T-helper 2 cell treated with Interferon-gamma antibody and Interleukin-4, amounts not matched to agents 100 ng/mL and 5 ng/mL, for 36 hours (primary cell): ENCODE measurements around the gene TRIM29. TPM values are rescaled to one million over a fixed set of nuclear protein-coding genes. Genes with fewer than 3 reads are reported as not detected.

Source experiments
- intact Hi-C: fragments of 100-400 bp; cut with micrococcal nuclease; formaldehyde crosslinking; loops from one replicate; pipeline ENCODE4 v1.15.1; 2023
- total RNA-seq: library from RNA; stranded (reverse); gene quantifications from 2 replicates; pipeline ENCODE4 v1.2.3, GENCODE V29; 2022

Gene TRIM29
- total RNA-seq, 1 donor from 2014 or later = not detected

GRCh38 chr11:120102050-120102863 is 35.7 kb downstream of the TRIM29 start:
- intact Hi-C loops = loop anchor here (10.0 kb wide), 1 partner anchor 347 kb away; no protein-coding TSS in a partner anchor

DNA sequence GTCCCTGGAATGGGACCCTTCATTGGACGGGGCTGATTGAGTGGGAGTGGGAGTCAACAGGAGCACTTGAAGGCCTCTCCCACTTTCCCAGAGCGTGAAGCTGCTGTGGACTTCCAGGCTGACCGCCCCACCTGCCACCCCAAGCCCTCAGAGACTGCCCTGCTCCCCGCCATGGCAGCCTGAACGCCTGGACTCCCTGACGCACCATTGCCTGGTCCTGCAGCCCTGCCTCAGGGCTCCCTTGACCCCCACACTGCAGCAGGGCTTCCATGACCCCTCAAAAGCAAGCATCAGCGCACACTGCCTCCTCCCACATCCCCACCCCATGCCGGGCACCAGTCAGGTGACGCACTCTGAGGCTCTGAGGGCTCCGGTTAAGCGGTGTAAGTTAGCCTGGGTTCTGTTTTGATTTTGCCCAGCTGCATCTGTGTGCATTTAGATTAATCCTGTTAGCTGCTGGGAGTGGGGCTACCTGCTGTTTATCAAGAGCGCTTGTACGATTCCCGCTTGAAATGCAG is 39.4 kb downstream of the TRIM29 start:
- intact Hi-C loops = no loop called here

- intact Hi-C loops = no loop called here
Observed at GRCh38 chr11:120097721-120098385, 40.1 kb downstream of the TRIM29 start.

GRCh38 chr11:120096369-120097191 is 41.3 kb downstream of the TRIM29 start:
- intact Hi-C loops = no loop called here

DNA sequence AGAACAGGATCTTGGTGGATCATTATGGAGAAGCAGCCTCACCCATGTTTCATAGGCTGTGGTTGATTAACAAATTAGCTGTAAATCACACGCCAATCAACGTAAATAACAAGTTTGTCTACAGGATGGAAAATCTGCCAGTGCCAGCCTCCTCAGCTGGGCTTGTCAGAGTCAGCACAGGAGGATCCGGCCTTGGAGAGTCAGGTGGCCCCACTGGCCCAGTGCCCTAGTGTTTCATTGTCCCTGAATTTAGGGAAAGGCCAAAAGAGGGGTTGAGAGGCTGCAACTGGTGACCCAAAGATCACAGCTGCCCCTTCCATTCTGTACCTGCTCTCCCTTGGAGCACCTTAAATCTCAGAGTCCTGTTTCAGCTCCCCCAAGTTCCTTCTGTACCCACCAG is 42.4 kb downstream of the TRIM29 start:
- intact Hi-C loops = no loop called here

- intact Hi-C loops = no loop called here
Observed at GRCh38 chr11:120091701-120092100, 46.2 kb downstream of the TRIM29 start.

DNA sequence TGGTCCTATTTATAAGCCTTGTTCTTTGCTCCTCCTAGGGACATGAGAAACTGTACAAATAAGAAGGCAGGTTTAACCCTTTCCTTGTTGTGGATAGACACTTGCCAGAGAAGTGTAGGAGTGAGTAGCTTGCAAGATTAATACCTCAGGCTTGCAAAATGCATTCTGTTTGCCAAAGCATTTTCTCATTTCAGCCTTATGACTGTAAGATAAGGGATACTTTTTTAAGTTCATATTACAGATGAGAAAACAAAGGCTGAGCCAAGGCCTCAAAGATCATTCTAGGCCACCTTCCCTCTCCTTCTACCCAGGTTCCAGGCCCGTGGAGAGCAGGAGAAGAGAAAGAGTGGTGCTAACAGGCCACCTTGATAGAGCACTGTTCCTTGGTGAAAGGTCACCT is 46.8 kb downstream of the TRIM29 start:
- intact Hi-C loops = no loop called here

DNA sequence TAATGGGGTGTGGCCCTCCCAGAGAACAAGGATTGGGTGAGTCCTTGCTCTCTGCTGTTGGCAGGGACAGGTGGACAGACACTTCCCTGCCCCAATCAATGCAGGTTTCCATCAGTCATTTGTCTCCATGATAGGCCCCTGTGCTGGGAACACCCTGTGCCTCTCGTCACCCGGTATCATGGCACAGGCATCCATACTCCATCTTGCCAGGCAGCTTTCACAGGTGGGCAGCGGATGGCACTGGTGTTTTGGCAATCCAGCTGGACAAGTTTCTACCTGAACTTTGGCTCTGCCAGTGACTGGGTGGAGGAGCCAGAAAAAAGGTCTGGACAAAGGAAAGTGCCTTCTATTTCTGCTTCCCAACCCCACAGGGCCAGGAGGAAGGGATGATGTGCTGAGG is 47.5 kb downstream of the TRIM29 start:
- intact Hi-C loops = no loop called here

GRCh38 chr11:120089036-120090001 is 48.6 kb downstream of the TRIM29 start:
- intact Hi-C loops = no loop called here

- intact Hi-C loops = no loop called here
Observed at GRCh38 chr11:120088056-120088455, 49.9 kb downstream of the TRIM29 start.

DNA sequence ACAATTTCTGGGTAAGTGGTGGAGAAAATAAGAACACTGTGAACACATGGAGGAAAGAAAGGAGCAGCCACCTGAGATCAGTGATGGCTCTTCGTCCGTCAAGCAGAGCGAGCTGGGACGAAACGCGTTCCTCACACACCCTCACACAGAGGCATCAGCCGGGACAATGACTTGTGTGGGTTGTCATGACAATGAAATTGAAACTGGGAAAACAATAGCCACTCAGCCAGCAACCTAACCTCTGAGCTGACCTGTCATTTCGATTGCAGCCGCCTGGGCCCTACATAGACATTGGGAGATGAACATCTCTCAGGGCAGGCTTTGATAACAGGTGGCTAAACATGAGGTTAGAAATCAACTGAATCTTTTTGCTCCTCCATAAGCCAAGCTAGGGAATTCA is 51.3 kb downstream of the TRIM29 start:
- intact Hi-C loops = no loop called here

DNA sequence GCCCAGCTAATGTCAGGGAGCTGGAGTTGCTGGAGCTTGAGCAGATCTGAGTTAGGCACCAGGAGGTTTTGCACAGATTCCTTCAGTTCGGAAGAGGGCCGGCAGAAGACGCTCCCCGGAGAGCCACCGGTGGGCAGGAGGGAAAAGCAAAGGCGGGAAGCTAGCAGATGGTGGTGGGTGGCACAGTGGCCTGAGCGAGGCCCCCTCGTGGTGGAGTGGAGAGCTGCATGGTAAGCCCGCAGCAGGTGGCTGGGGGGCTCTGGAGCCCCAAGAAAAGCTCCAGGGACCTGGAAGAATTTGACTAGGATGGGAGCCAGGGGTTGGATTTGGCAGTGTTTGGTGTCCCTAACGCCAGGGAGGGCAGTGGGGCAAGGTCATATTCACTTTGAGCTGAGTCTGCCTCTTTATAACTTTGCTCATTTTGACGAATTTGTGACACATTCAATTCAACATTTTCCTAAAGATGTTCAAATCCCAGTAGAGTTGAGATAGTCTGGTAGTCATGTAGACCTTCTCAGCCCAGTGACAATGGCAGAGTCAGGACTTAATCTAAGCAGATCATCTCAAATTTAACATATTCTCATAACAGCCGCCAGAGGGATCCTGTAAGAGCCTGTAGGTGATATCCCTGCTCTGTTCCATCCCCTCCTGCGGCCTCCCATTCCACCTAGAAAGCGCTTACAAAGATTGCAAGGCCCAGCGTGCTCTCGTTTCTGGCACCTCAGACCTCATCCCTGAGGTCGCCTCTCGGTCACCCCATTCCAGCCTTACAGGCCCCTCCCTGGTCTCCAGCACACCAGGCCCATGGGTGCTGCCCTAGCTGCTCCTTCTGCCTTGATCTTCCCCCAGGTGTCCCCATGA is 57.9 kb downstream of the TRIM29 start:
- intact Hi-C loops = no loop called here

- intact Hi-C loops = no loop called here
Observed at GRCh38 chr11:120078397-120078796, 59.5 kb downstream of the TRIM29 start.

DNA sequence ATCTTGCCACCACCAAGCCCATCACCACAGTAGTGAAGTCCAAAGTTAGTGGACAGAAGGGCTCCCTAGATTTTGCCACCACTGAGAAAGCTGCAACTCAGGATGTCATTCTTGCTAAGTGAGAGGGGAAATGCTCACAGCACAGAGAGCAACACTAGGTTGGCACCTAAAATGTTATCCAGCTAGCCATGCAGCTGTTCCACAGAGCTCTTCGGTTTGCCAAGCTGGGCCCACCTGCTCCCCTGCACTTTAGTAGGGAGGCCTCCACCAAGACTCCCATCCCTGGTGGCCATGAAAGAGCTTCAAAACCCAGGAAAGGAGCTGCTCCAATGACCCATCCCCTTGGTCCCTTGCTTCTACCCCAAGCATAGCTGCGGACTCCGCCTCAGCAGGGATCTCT is 63.8 kb downstream of the TRIM29 start:
- intact Hi-C loops = no loop called here

GRCh38 chr11:120073196-120073595 is 64.7 kb downstream of the TRIM29 start:
- intact Hi-C loops = no loop called here

DNA sequence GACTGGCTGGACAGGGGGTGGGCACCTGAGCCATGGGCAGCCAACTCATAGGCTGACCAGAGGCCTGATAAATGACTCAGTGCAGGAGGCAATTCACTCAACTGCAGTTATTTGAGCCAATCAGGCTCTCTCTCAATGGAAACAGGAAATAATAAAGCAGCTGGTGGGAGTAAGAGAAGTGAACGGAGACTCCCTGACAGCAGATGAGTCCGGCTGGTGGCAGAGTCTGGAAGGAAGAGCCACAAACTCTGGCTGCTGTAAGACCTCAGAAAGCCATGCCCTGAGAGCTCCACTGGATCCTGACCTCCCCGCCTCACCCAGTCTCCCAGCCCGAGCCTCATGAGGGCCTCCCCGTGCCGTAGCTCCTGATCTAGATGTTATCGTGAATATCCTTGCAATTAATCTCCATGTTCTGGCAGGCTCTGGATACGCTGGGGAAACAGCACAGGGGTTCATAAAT is 69.8 kb downstream of the TRIM29 start:
- intact Hi-C loops = no loop called here

DNA sequence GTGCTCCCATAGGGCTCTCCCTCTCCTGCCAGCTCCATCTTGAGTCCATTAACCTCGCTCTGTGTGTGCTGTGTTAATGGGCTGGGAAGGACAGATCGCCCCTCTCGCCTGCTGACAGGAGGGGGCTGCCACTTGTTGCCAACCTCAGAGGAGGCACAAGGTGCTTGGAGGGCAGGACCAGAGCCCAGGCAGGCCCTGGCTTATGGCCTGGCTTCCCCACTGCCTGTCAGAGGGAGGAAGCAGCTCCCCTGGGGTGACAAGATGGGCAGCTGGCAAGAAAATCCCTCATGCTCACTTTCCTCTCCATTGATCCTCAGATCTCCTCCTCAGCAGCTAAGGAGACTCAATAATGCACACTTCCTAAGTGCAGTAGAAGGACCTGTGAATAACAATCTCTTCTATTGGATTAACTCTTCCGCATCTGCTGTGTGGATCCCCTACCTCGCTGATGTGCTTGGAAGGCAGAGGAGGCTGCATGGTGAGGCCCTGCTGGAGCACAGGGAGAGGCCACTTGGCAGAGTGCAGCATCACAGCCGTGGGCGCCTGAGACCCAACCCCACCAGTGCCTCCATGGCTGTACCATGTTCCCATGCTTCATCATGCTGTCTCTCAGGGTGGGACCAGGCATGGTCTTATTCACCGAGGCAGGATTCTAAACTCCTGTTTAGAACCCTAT is 70.3 kb downstream of the TRIM29 start:
- intact Hi-C loops = no loop called here

- intact Hi-C loops = no loop called here
Observed at GRCh38 chr11:120066738-120067437, 71.0 kb downstream of the TRIM29 start.
